Activated CD8-positive, alpha-beta T cell treated with anti-CD3 and anti-CD28 coated beads for 36 hours (primary cell): ENCODE results near the gene TRPM3. TPM values are rescaled to one million over a fixed set of nuclear protein-coding genes. Genes with fewer than 3 reads are reported as not detected.

ENCODE experiments used
- ATAC-seq: fragments of 200-7000 bp; cut with Tn5 transposase; one replicate; pipeline ENCODE4 v1.10.0; 2021; ENCODE audit warnings: mild to moderate bottlenecking, moderate library complexity
- CTCF ChIA-PET: fragments of 350-600 bp; sonication (Branson Sonifier 250); formaldehyde crosslinking; loops from one replicate; lab custom pipeline; 2021; ENCODE audit warnings: antibody characterized with exemption; lab: Charles Lee
- POLR2A ChIA-PET: fragments of 350-600 bp; sonication (Branson Sonifier 250); formaldehyde crosslinking; loops from one replicate; lab custom pipeline; 2021; ENCODE audit warnings: antibody characterized with exemption; lab: Charles Lee
- DNase-seq: peaks from one replicate; pipeline ENCODE4 v3.0.0-alpha.2; 2020
- H3K27ac Mint-ChIP-seq: one replicate; pipeline ENCODE4 v1.8.0; 2021; ENCODE audit warnings: mild to moderate bottlenecking, mixed read lengths
- H3K27me3 Mint-ChIP-seq: one replicate; pipeline ENCODE4 v1.8.0; 2021; ENCODE audit warnings: mixed read lengths
- H3K36me3 Mint-ChIP-seq: one replicate; pipeline ENCODE4 v1.8.0; 2021; ENCODE audit warnings: low read depth, mixed read lengths
- H3K4me1 Mint-ChIP-seq: one replicate; pipeline ENCODE4 v1.8.0; 2021; ENCODE audit warnings: low read depth, mixed read lengths
- H3K4me3 Mint-ChIP-seq: one replicate; pipeline ENCODE4 v1.8.0; 2021; ENCODE audit warnings: mild to moderate bottlenecking, moderate library complexity, mixed read lengths
- H3K9me3 Mint-ChIP-seq: one replicate; pipeline ENCODE4 v1.8.0; 2021; ENCODE audit warnings: mixed read lengths
- intact Hi-C: fragments of 100-400 bp; cut with micrococcal nuclease; formaldehyde crosslinking; loops from one replicate; pipeline ENCODE4 v1.10.0; 2022
- total RNA-seq, 2 experiments: library from RNA; stranded (reverse); gene quantifications; one replicate each; pipeline ENCODE4 v1.2.3, GENCODE V29; 2021
- TF ChIP-seq, protein P1 (sequence below): fragments of 200-600 bp; IDR thresholded peaks from one replicate; pipeline ENCODE4 v1.8.0; 2022; ENCODE audit warnings: antibody characterized with exemption, mild to moderate bottlenecking

The TRPM3 gene
- total RNA-seq, 2 experiments from 2014 or later, result not detected

GRCh38 chr9:70488098-70488792 lies 633.2 kb downstream of the TRPM3 start:
- Mint-ChIP-seq H3K27ac (no peak overlapping the region), H3K27me3 (no peaks in the 10 kb centered on the region), H3K4me3 (no peak overlapping the region), H3K36me3 (no peaks in the 10 kb centered on the region), H3K9me3 (no peaks in the 10 kb centered on the region), H3K4me1 (peaks cover 4% of the 10 kb centered on the region)
- DNase-seq (no peak), ATAC-seq (no peak)
- POLR2A ChIA-PET, result no interaction called here
- CTCF ChIA-PET, result interaction anchor here (1.1 to 2.7 kb wide), 4 partner anchors 9 to 114 kb away, joined by 3 to 10 read pairs (median 4); no protein-coding TSS in a partner anchor
- TF ChIP-seq, protein P1, sequence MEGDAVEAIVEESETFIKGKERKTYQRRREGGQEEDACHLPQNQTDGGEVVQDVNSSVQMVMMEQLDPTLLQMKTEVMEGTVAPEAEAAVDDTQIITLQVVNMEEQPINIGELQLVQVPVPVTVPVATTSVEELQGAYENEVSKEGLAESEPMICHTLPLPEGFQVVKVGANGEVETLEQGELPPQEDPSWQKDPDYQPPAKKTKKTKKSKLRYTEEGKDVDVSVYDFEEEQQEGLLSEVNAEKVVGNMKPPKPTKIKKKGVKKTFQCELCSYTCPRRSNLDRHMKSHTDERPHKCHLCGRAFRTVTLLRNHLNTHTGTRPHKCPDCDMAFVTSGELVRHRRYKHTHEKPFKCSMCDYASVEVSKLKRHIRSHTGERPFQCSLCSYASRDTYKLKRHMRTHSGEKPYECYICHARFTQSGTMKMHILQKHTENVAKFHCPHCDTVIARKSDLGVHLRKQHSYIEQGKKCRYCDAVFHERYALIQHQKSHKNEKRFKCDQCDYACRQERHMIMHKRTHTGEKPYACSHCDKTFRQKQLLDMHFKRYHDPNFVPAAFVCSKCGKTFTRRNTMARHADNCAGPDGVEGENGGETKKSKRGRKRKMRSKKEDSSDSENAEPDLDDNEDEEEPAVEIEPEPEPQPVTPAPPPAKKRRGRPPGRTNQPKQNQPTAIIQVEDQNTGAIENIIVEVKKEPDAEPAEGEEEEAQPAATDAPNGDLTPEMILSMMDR, result no peak
- intact Hi-C loops, result loop anchor here (10.0 kb wide), 1 partner anchor 133 kb away; no protein-coding TSS in a partner anchor

GRCh38 chr9:70486127-70486526 lies 635.3 kb downstream of the TRPM3 start:
- H3K36me3 Mint-ChIP-seq, result no peaks in the 10 kb centered on the region
- H3K9me3 Mint-ChIP-seq, result no peaks in the 10 kb centered on the region
- H3K4me3 Mint-ChIP-seq, result no peak overlapping the region
- DNase-seq, result no peak
- no peaks in the 10 kb centered on the region for H3K27me3 Mint-ChIP-seq
- no peak for ATAC-seq
- no peak overlapping the region for H3K27ac Mint-ChIP-seq
- H3K4me1 Mint-ChIP-seq, result peaks cover 4% of the 10 kb centered on the region
- intact Hi-C loops, result loop anchor here (10.0 kb wide), 1 partner anchor 131 kb away; no protein-coding TSS in a partner anchor
- ChIA-PET CTCF (interaction anchor here (0.9 to 1.8 kb wide), 3 partner anchors 12 to 92 kb away, joined by 3 to 4 read pairs (median 3); no protein-coding TSS in a partner anchor), POLR2A (interaction anchor here (0.6 kb wide), 1 partner anchor 114 kb away, joined by 3 read pairs; no protein-coding TSS in a partner anchor)
- TF ChIP-seq, protein P1, result no peak

GRCh38 chr9:70485273-70485858 lies 636.1 kb downstream of the TRPM3 start:
- Mint-ChIP-seq H3K27ac (no peak overlapping the region), H3K36me3 (no peaks in the 10 kb centered on the region), H3K4me3 (no peak overlapping the region), H3K9me3 (no peaks in the 10 kb centered on the region), H3K27me3 (no peaks in the 10 kb centered on the region), H3K4me1 (peaks cover 4% of the 10 kb centered on the region)
- TF ChIP-seq, protein P1, result no peak
- DNase-seq, result no peak
- intact Hi-C loops, result loop anchor here (10.0 kb wide), 1 partner anchor 131 kb away; no protein-coding TSS in a partner anchor
- no peak for ATAC-seq
- POLR2A ChIA-PET, result interaction anchor here (0.7 to 1.7 kb wide), 4 partner anchors 13 to 95 kb away, joined by 3 to 5 read pairs (median 3); no protein-coding TSS in a partner anchor
- CTCF ChIA-PET, result interaction anchor here (0.8 to 1.4 kb wide), 5 partner anchors 9 to 117 kb away, joined by 3 to 9 read pairs (median 4); no protein-coding TSS in a partner anchor

GRCh38 chr9:70484232-70485130 lies 636.9 kb downstream of the TRPM3 start:
- Mint-ChIP-seq H3K4me3 (no peak overlapping the region), H3K27ac (no peak overlapping the region), H3K36me3 (no peaks in the 10 kb centered on the region), H3K27me3 (no peaks in the 10 kb centered on the region), H3K9me3 (no peaks in the 10 kb centered on the region), H3K4me1 (peaks cover 4% of the 10 kb centered on the region)
- POLR2A ChIA-PET, result interaction anchor here (0.7 to 1.7 kb wide), 4 partner anchors 12 to 94 kb away, joined by 3 to 5 read pairs (median 3); no protein-coding TSS in a partner anchor
- intact Hi-C loops, result loop anchor here (10.0 kb wide), 1 partner anchor 130 kb away; no protein-coding TSS in a partner anchor
- TF ChIP-seq, protein P1, result peak; percentile 59
- DNase-seq (no peak), ATAC-seq (no peak)
- CTCF ChIA-PET, result interaction anchor here (0.7 to 1.4 kb wide), 7 partner anchors 10 to 118 kb away, joined by 3 to 9 read pairs (median 4); no protein-coding TSS in a partner anchor
